ENCODE measurements around the gene DLGAP1.

The DLGAP1 gene

DNA sequence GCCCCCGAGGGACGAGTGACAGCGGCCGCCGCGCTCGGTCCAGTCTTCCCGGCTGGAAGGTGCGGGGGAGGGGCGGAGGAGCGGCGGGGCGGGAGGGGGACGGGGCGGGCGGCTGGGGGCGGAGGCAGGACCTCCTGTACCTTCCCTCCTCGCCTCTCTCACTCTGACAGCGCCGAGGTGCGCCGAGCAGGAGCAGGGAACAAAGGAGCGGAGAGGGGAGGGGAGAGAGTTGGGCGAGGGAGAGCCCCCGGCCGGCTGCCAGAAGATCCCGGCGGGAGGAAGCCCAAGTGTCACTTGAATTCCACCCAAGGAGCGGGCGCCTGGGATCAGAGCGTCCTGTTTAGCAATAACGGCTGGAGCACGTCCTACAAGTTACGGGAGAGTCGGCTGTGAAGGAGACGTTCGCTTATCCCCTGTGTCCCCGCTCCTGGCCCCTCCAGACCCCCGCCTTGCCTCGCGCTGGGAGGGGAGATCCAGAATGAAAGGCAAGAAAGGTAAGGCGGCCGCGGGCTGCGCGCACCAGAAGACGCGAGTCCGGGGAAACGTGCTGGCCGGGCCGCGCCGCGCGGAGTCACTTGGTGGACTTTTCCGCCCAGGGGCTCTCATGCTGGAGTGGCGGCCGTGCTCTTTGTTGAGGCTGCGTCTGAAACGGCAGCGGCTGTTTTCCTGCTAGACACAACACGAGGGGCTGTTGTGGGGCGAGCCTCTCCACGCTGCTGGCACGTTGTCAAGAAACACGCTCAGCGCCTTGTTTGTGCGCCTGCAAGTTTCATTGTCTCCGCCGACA lies 1004.9 kb downstream of the DLGAP1 start, which contains the start of gene TGIF1:
Gene TGIF1, plus strand, starts transcription at position 161 of the 787 bp plus-strand sequence. Its CDS starts 318 bp downstream, at position 479.
- peak; percentile 26 for DNase-seq (ENCODE audit: low spot score)

DNA sequence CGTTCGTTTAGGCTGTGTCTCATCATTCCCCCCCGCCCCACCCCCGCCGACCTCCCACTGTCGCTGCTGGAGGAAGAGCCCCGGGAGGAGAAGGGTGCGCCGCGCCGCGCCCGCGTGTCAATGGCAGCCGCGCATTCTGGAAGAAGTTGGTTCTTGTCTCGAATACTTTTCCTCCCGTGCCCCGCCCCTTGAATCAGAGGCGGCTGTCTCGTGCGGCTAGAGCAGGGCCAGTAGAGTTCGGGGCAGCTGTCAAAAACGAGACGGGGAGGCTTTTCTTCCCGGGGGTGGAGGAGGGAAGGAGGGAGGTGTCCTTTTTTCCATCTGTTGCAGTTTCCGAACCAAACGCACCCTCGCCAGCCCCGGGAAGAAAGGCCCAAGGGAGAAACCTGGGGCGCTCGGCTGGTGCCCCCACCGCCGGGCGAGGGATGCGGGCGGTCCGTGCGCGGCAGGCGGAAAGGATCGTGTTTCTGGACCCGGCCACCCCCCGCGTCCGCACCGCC lies 1005.5 kb downstream of the DLGAP1 start:
- peak; percentile 68 for DNase-seq (ENCODE audit: low spot score)

DNA sequence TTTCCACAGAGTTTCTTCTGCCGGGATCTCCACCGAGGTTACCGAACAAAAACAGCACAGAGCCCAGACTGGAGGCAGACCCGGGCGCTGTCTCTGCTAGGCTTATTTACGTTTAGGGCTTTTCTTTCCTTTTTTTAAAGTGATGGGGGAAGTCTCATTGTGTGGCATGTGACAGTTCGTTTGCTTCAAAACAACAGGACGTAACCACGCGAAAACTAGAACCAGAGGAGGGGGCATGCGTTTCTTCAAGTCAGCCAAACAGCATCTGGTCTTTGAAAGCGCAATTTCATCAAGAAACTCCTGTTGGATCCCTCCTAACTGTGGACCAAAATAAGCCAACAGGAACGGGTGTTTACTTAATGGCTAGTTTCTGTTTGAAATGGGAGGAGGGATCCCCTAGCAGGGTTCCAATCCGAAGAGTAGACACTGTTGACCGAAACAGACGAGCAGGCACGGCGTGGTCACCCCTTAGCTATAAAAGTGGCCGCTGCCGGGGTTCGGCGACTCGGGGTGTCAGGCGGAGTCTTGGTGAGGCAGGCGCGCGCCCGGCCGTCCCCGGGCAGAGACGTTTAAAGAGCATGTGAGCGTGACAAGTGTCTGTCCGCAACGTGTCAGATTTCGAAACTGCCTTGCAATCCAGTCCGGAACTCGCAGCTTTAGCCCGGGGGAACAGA lies 1006.1 kb downstream of the DLGAP1 start:
- peak; percentile 30 for DNase-seq (ENCODE audit: low spot score)

DNA sequence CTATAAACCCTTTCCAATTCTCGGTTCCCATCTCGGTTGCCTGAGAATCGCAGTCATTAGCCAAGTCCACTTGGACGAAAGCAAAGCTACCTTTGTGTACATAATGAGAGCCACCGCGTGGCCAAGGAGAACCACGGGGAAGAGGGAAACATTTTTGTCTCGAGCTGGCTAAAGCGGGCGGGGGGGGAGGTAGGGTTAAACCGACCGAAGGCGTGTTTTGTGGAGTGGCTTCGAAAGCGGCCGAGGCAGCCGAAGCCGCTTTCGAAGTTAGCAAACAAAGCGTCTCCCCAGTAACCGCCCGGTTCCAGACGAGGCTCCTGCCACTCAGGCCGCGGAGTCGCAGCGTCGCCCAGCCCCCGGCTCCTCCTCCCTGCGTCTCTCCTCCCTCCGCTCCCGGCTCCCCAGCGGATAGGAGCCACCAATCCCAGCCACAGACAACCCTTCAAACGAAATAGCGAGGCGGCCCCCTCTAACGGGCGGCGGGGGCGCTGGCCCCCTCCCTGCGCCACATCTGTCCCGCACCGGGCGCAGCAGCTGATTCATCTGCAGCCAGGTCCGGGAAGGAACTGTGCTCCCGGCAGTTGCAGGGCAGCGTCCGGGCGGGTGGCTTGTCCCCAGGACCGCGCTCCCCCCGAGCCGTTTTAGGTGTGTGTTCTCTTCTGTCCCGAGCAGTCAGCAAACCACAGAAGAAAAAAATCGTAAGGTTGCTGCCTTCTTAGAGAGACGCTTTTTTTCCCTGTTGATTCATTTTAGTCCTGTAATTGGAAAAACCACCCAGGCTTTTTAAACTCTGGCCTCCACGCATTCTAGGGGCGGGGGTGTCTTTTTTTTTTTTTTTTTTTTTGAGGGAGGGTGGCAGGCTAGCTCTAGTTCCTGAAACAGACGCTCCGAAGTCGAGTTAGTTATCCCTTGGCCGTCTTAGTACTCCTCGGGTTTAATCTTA lies 1006.9 kb downstream of the DLGAP1 start:
- DNase-seq (ENCODE audit: low spot score): peak; percentile 61

DNA sequence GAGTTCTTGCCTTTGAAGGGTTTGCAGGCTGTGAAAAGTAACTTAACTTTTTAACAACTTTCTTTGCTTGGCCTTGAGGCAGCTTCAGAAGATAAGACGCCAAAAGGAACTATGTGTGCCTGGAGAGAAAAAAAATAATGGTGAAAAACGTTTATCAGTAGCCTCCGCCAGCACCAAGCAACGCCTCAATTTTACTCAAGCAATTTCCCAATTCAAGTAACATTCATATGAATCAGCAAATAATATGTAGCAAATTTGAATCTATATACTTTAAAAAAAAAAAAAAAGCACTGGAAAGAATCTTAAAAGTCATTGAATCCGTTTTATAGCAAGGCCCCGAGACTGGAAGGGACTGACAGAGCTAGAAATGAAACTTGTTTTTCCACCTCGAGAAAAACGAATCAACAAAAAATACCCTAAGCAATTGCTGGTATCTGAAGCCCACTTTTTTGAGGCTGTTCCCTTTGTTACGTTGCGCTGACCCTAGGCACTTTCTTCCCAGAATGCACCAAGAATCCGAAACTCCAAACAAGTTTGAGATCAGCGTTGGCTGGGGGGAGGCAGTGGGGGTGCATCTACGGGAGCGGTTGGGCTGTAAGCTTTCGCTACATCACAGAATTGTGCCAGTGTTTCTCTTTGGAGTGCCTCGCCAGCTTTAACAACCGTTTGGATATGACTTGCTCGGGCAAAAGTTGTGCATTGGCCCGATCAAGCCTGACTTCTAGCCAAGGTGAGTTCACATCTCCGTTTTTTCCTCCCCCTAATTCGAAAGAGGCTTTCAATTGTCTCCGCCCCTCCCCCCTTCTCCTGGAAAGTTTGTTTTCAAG lies 1007.8 kb downstream of the DLGAP1 start:
- DNase-seq (ENCODE audit: low spot score): no peak

Data from germinal center (tissue), 1 donor.